GM21529 (cell line): ENCODE results near the gene UNC80.

Experiments
- ATAC-seq: cut with Tn5 transposase; IDR thresholded peaks from one replicate; pipeline ENCODE4 v1.9.1; 2021; ENCODE audit not compliant: unreplicated experiment

Gene UNC80

DNA sequence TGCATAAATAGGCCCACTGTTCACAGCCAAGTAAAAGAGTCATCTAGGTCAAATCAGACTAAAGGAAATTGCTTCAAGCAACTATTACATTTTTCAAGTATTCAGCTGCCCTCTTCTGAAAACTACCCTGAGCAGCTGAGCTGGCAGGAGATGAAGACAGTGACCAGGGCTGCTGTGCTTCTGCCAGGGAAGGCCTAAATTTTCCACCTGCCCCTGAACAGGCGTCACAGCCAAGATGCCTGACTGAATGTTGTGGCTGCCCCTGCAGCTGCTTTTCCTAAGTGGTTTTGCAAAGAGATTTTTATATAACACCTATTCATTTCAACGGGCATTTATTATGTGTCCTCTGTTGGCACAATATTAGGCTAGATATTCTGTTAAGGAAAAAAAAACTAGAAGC is 134.1 kb downstream of the UNC80 start:
- ATAC-seq = no peak

GRCh38 chr2:209907746-209908145 is 136.1 kb downstream of the UNC80 start:
- no peak for ATAC-seq

- ATAC-seq = no peak
Measured at GRCh38 chr2:209908511-209908910, 136.9 kb downstream of the UNC80 start.

GRCh38 chr2:209911486-209911885 is 139.9 kb downstream of the UNC80 start:
- no peak for ATAC-seq

DNA sequence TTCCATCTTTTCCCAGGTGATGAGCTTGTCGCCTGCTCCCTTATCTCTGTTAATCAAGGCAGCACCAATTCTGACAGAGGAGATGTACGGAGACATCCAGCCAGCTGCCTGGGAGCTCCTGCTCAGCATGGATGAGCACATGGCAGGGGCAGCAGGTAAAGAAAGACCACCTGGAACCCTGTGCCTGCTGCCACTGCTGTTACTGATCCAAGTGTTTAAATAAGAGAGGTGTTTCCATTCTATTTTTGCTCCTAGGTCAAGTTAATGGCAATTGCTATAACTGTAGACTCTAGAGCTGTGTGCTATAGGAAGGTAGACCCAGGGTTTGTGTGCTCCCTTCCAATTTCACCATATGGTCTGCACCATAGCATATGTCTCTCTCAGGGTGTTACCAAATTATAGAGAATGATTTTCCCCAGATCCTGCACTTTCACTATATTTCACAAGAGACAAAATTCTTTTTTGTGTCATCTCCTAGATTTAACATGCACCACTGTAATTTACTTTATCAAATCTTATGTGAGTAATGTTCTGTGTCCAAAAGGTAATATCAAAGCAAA is 142.2 kb downstream of the UNC80 start:
- ATAC-seq = no peak

DNA sequence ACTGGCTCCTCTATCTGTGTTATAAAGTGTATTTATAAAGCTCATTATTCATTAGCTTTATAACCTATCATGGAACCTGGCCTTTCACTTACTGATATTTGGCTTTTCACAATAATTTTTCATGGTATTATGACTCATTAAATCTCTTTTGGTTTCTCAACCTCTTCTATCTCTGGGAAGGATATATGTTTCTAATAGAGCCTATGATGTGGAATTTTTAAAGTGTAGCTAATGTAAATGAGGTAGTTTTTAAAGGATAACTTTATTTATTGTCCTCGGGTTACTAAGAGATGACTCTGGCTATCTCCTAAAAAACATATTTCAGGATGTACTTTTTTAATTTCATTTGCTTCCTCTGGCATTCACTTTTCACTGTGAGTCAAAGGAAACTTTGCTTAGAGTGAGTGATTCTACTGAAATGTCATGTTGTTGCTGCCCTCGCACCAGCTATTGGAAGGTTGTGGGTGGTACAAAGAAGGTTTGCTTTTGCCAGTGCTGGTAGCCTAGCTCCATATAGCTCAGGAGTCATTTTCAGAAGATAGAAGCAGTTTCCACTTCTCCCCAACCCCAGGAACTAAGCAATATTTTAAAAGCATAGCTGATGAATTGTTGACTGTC is 145.6 kb downstream of the UNC80 start:
- ATAC-seq = no peak

DNA sequence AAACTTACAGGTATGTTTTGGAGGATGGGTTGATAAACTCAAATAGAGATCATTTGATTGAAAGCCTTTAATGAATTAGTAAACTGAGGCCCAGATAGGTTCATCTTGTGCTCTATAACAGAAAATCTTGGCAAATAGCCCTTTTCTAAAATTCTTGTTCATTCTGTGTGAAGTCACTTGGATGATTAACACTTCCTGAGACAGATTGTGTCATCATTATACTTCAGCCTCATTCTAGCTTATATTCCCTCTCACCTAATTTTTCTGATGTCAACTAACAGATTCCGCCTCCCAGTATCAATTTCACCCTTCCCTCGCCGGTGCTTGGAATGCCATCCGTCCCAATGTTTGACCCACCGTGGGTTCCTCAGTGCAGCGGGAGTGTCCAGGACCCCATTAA is 146.6 kb downstream of the UNC80 start:
- ATAC-seq = no peak

DNA sequence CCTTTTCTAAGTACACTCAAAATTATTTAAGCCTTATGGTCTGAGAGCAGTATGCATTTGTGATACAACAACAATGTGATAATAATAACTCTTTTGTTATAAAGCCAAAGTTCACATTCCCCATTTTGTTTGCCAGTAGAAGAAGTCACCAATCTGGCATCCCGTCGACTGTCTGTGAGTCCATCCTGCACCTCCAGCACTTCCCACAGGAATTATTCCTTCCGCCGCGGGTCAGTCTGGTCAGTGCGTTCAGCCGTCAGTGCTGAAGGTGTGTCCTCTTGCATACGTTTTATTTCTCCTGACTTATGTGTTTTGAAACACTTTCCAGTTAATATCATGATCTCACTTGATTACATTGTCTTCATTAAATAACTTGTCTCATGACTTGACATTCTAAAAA is 150.5 kb downstream of the UNC80 start:
- no peak for ATAC-seq

- ATAC-seq = no peak
Measured at GRCh38 chr2:209929369-209929768, 157.7 kb downstream of the UNC80 start.

DNA sequence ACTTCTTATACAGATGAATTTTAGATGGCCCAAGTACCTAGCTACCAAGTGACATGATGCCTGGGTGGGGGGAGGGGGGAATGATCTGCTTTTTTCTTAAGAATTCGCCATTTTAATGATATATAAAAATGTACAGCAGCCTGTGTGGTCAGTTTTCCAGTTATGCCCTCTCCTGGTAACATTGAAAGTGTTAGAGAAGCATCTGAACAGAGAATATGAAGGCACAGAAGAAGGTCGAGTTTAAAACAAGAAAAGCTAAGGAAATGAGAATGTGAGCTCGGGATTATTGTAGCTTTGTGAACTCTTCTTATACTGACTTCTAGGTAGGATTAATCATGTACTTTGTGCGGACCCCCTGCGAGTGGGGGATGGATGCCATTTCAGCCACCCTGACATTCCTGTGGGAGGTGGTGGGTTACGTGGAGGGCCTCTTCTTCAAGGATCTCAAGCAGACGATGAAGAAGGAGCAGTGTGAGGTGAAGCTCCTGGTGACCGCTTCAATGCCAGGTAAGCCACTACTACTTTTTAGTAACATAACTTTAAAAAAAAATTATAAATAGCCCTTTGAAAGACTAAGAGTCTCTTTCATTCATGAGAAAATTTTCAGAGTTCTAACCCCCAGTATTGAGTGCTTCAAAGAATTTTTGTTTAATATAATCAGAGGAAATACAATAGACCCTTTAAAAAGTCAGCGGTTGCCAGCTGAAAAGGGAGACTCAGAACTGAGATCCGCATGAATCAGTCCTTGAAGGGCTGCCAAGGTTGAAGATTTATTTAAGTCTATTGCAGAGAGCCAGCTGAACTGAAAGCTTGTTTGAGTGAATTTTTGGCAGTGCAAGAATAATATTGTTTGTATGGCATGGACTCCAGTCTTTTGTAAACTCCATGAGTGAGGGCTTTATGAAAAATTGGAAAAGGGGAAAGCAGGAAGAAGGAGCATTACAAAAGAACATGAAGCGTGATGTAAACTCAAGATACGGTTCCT is 162.2 kb downstream of the UNC80 start:
- no peak for ATAC-seq

GRCh38 chr2:209936106-209936666 is 164.6 kb downstream of the UNC80 start:
- ATAC-seq = peak; percentile 58

- no peak for ATAC-seq
Measured at GRCh38 chr2:209937893-209938292, 166.3 kb downstream of the UNC80 start.

DNA sequence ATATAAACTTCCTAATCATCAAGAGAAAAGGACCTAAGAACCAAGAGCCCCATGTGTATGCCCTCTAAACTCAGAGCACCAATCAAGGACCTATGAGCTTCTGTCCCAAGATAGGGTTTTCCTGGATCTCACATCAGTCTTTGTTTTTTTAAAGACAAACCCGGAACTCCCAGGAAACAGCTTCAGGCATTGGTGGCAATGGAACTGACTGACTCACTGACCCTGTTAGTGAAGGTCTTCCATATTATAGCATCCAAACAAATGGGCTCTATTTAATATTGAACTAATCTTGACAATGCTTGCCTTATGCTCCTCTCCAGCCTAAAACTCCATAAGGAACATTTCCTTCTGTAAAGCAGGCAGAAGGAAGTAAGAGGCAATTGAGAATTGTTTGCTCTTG is 167.3 kb downstream of the UNC80 start:
- no peak for ATAC-seq

- no peak for ATAC-seq
Measured at GRCh38 chr2:209940936-209941335, 169.3 kb downstream of the UNC80 start.

DNA sequence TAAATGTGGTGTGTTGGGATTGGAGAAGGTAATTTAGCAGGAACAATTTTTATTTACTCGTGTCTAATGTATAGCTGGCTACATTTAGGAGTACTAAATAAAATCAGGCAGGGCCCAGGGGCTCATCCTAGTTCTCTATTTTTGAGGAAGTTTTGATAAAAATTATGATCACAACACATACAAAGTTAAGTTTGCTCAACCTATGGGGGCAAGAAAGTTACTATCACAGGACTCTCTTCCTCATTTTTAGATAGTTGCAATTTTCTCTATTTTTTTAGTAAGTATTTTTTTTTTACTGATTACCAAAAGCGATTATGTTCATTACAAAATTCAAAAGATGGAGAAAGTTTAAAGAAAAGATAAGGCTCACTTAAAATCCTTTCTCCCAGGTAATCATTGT is 170.8 kb downstream of the UNC80 start:
- no peak for ATAC-seq

DNA sequence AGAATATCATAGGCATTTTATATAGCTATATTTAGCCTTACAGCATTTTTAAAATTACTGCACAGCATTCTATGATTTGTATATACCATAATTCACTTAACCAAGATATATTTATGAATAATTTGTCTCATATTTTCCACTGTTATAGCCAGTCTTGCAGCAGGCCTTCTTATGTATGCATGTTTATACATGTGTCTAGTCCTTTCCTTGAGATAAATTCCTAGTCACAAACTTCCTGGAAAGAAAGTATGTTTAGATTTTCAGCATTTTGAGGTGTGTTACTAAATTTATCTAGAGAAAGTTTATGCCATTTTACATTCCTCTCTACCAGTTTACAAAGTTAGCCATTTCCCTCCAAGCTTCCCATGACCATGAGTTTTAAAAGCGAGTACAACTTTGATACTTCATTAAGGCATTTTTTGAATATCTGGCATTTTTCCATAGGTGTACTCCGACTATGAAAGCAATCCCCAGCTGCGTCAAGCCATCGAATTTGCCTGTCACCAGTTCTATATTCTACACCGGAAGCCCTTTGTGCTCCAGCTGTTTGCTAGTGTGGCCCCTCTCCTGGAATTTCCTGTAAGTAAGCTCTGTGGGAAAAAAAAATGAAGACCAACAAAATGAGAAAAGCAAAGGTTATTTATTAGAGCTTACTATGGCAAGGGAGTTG is 171.4 kb downstream of the UNC80 start:
- ATAC-seq = no peak

GRCh38 chr2:209943776-209944175 is 172.1 kb downstream of the UNC80 start:
- ATAC-seq = no peak

DNA sequence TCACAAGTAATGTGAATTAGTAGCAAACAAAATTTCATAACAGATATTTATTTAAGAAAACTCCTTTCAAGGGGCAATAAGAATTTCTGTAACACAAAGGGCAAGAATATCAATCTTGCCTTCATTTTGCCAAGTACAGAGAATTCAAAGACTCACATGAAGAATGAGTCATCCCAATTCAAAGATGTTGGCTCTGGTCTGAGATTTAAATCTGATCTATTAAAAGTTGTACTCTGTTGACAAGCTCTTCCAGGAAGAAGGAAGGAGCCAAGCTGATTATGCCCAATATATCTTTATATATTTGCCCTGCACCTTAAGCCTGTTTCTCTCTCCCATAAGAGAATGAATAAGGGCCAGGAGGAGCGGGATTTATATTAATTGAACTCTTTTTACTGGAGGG is 174.9 kb downstream of the UNC80 start:
- no peak for ATAC-seq

DNA sequence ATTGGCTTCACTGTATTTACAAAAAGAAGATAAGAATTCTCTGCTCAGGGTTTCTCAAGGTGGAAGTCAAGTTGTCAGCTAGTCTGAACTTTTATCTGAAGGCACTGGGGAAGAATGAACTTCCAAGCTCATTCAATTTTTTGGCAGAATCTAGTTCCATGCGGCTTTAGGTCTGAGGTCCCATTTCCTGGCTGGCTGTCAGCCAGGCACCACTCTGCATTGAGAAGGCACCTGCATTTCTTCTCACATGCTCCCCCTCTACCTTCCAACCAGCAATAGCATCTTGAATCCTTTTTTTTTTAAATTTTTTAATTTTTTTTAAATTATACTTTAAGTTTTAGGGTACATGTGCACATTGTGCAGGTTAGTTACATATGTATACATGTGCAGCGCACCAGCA is 184.6 kb downstream of the UNC80 start:
- no peak for ATAC-seq

GRCh38 chr2:209958016-209958415 is 186.4 kb downstream of the UNC80 start:
- no peak for ATAC-seq

GRCh38 chr2:209960045-209960444 is 188.4 kb downstream of the UNC80 start:
- ATAC-seq = peak; percentile 52
